Spinal cord (tissue), 10 donors: ENCODE results near the gene CHN2. TPM values are rescaled to one million over a fixed set of nuclear protein-coding genes. Genes with fewer than 3 reads are reported as not detected.

Experiments
- DNase-seq, 6 donors: peaks; one replicate each; pipeline versions ENCODE4 v3.0.0 to v3.0.0-alpha.2; 2013 to 2015; ENCODE audit warnings: low spot score in 6 of 6, low read depth in 4 of 6
- H3K27ac ChIP-seq: one replicate; pipeline ENCODE4 v1.5.1; 2013; ENCODE audit warnings: low read depth, low read length, control low read depth
- H3K27me3 ChIP-seq: one replicate; pipeline ENCODE4 v1.6.1; 2013; ENCODE audit warnings: low read length; ENCODE audit not compliant: control insufficient read depth, insufficient read depth
- H3K36me3 ChIP-seq: one replicate; pipeline ENCODE4 v1.6.1; 2013; ENCODE audit warnings: low read length; ENCODE audit not compliant: control insufficient read depth, insufficient read depth
- H3K4me1 ChIP-seq: one replicate; pipeline ENCODE4 v1.6.1; 2013; ENCODE audit warnings: low read length; ENCODE audit not compliant: control insufficient read depth, insufficient read depth
- H3K4me3 ChIP-seq: one replicate; pipeline ENCODE4 v1.5.1; 2013; ENCODE audit warnings: low read depth, low read length, control low read depth
- H3K9me3 ChIP-seq: one replicate; pipeline ENCODE4 v1.6.1; 2013; ENCODE audit warnings: low read length; ENCODE audit not compliant: control insufficient read depth, insufficient read depth
- WGBS: methylation state at CpG from one replicate; pipeline ENCODE4 v1.1.5; 2013; ENCODE audit warnings: missing lambda C conversion rate; ENCODE audit not compliant: insufficient coverage; 5-methylcytosine and 5-hydroxymethylcytosine counted together
- polyA plus RNA-seq, 2 donors: library from polyadenylated mRNA; unstranded; fragments of 120-200 nt; gene quantifications; one replicate each; pipeline ENCODE4 v1.2.1, GENCODE V29; 2013; ENCODE audit not compliant: insufficient read length in 2 of 2
- total RNA-seq, 2 donors: library from RNA; depleted of rRNA in 1 of 2; stranded (reverse); fragments of 120-200 nt in 1 of 2; fragments of >200 nt in 1 of 2; gene quantifications; one replicate each; pipeline versions ENCODE4 v1.2.3 to v1.2.4, GENCODE V29; 2013 to 2014
- donor health status: healthy.

CHN2 gene
- total and polyA plus RNA-seq, 4 donors, result 17.9 to 30.5 (median 21.4) TPM

GRCh38 chr7:29248713-29249382, 54.3 kb downstream of the CHN2 start:
- no peaks in the 10 kb centered on the region for H3K9me3 ChIP-seq
- peaks cover 5% of the 10 kb centered on the region for H3K4me1 ChIP-seq
- H3K27ac ChIP-seq, result no peak overlapping the region
- no peak for DNase-seq
- H3K27me3 ChIP-seq, result no peaks in the 10 kb centered on the region
- H3K36me3 ChIP-seq, result no peaks in the 10 kb centered on the region
- WGBS, result 93% methylated on average over 5 of the region's 8 CpGs
- H3K4me3 ChIP-seq, result no peak overlapping the region

GRCh38 chr7:29249383-29249750, 54.8 kb downstream of the CHN2 start:
- no peak for DNase-seq
- Histone ChIP-seq H3K4me1 (peaks cover 5% of the 10 kb centered on the region), H3K9me3 (no peaks in the 10 kb centered on the region), H3K27me3 (no peaks in the 10 kb centered on the region), H3K36me3 (no peaks in the 10 kb centered on the region), H3K27ac (no peak overlapping the region), H3K4me3 (no peak overlapping the region)
- 86% methylated on average over 4 of the region's 7 CpGs for WGBS

- peaks cover 5% of the 10 kb centered on the region for H3K4me1 ChIP-seq
- no CpG with 5 or more reads among the region's 1 CpG for WGBS
- no peaks in the 10 kb centered on the region for H3K36me3 ChIP-seq
- H3K9me3 ChIP-seq, result no peaks in the 10 kb centered on the region
- no peak for DNase-seq
- H3K27me3 ChIP-seq, result no peaks in the 10 kb centered on the region
- no peak overlapping the region for H3K4me3 ChIP-seq
- no peak overlapping the region for H3K27ac ChIP-seq
Observed at GRCh38 chr7:29249860-29250259, 55.3 kb downstream of the CHN2 start.

- WGBS, result no CpG with 5 or more reads among the region's 1 CpG
- no peaks in the 10 kb centered on the region for H3K4me1 ChIP-seq
- no peak overlapping the region for H3K4me3 ChIP-seq
- H3K27me3 ChIP-seq, result no peaks in the 10 kb centered on the region
- H3K36me3 ChIP-seq, result no peaks in the 10 kb centered on the region
- H3K9me3 ChIP-seq, result no peaks in the 10 kb centered on the region
- DNase-seq, result no peak
- H3K27ac ChIP-seq, result no peak overlapping the region
Observed at GRCh38 chr7:29253225-29253624, 58.6 kb downstream of the CHN2 start.

- DNase-seq, result no peak
- Histone ChIP-seq H3K27me3 (no peaks in the 10 kb centered on the region), H3K4me1 (no peaks in the 10 kb centered on the region), H3K4me3 (no peak overlapping the region), H3K9me3 (no peaks in the 10 kb centered on the region), H3K27ac (no peak overlapping the region), H3K36me3 (no peaks in the 10 kb centered on the region)
- 83% methylated on average over 4 of the region's 6 CpGs for WGBS
Observed at GRCh38 chr7:29254591-29254990, 60.0 kb downstream of the CHN2 start.

- 44% methylated on average over 2 of the region's 6 CpGs for WGBS
Observed at GRCh38 chr7:29255199-29255878, 60.8 kb downstream of the CHN2 start.

GRCh38 chr7:29255906-29256692, 61.5 kb downstream of the CHN2 start:
- Histone ChIP-seq H3K9me3 (no peaks in the 10 kb centered on the region), H3K36me3 (no peaks in the 10 kb centered on the region), H3K4me3 (no peak overlapping the region), H3K27me3 (no peaks in the 10 kb centered on the region), H3K27ac (no peak overlapping the region), H3K4me1 (no peaks in the 10 kb centered on the region)
- no peak for DNase-seq
- WGBS, result 60% methylated on average over 1 of the region's 5 CpGs

More at GRCh38 chr7:29255199-29255878, 60.8 kb downstream of the CHN2 start:
- H3K9me3 ChIP-seq, result no peaks in the 10 kb centered on the region
- no peak overlapping the region for H3K27ac ChIP-seq
- no peaks in the 10 kb centered on the region for H3K27me3 ChIP-seq
- H3K4me1 ChIP-seq, result no peaks in the 10 kb centered on the region
- no peak overlapping the region for H3K4me3 ChIP-seq
- no peak for DNase-seq
- no peaks in the 10 kb centered on the region for H3K36me3 ChIP-seq

- no peak overlapping the region for H3K27ac ChIP-seq
- no peak for DNase-seq
- WGBS, result 89% methylated on average over 1 of the region's 5 CpGs
- no peaks in the 10 kb centered on the region for H3K36me3 ChIP-seq
- no peaks in the 10 kb centered on the region for H3K9me3 ChIP-seq
- H3K4me3 ChIP-seq, result no peak overlapping the region
- H3K4me1 ChIP-seq, result no peaks in the 10 kb centered on the region
- H3K27me3 ChIP-seq, result no peaks in the 10 kb centered on the region
Observed at GRCh38 chr7:29256693-29257002, 62.1 kb downstream of the CHN2 start.

GRCh38 chr7:29258951-29259350, 64.4 kb downstream of the CHN2 start:
- no peaks in the 10 kb centered on the region for H3K4me1 ChIP-seq
- H3K36me3 ChIP-seq, result no peaks in the 10 kb centered on the region
- H3K27ac ChIP-seq, result no peak overlapping the region
- H3K27me3 ChIP-seq, result no peaks in the 10 kb centered on the region
- no peak for DNase-seq
- no peaks in the 10 kb centered on the region for H3K9me3 ChIP-seq
- 87% methylated on average over 2 of the region's 3 CpGs for WGBS
- no peak overlapping the region for H3K4me3 ChIP-seq
